Left ventricle myocardium superior (tissue), 1 donor: ENCODE results near the gene GBF1. TPM values are rescaled to one million over a fixed set of nuclear protein-coding genes. Genes with fewer than 3 reads are reported as not detected.
"Not testable (repeated sequence)": the region's sequence is repeated elsewhere in the genome, so short reads cannot be mapped to it uniquely, and the experiment has no call there.

Experiments used
- ATAC-seq: fragments of 200-7000 bp; cut with Tn5 transposase; one replicate; pipeline ENCODE4 v1.9.1; 2020; ENCODE audit warnings: mild to moderate bottlenecking, moderate library complexity
- DNase-seq: peaks from one replicate; pipeline ENCODE4 v3.0.0-alpha.2; 2020
- intact Hi-C: fragments of 100-400 bp; cut with micrococcal nuclease; formaldehyde crosslinking; loops from one replicate; pipeline ENCODE4 v1.11.0; 2022
- long read RNA-seq: library from polyadenylated mRNA; unstranded; transcript quantifications from one replicate; pipeline ENCODE4 v2.0.0, GENCODE V29; 2021
- total RNA-seq: library from RNA; stranded (reverse); fragmentation: NEBNext Ultra II Directional; extraction: Animal tissue kit (Norgen Biotek cat#: 25700); gene quantifications from one replicate; pipeline ENCODE4 v1.2.1, GENCODE V29; 2021
- donor health status: DM: no; HTN: yes; CAD: no; lungs with severe emphysema.

The GBF1 gene
- total RNA-seq: 41.7 TPM
- long read RNA-seq, partial matches to known transcripts: 10 of 15 reads
- long read RNA-seq, other reads (novel, unspliced or antisense): 5 of 15 reads

GRCh38 chr10:102245082-102245931 is at the start of gene GBF1:
Gene GBF1, plus strand, starts transcription at chr10:102245532. Its CDS starts 13,407 bp downstream, at chr10:102258939.
- ATAC-seq (peak; percentile 84), DNase-seq (peak; percentile 94)
- intact Hi-C loops: no loop called here

GRCh38 chr10:102196893-102197292 is 48.4 kb upstream of the GBF1 start:
- ATAC-seq: no peak
- no peak for DNase-seq
- intact Hi-C loops: no loop called here

- DNase-seq (no peak), ATAC-seq (no peak)
- intact Hi-C loops: no loop called here
These were observed 47.3 kb upstream of the GBF1 start for GRCh38 chr10:102198027-102198426.

GRCh38 chr10:102200751-102201640 is 44.3 kb upstream of the GBF1 start:
- no peak for ATAC-seq
- intact Hi-C loops: no loop called here
- DNase-seq: no peak

- ATAC-seq (no peak), DNase-seq (no peak)
- intact Hi-C loops: no loop called here
These were observed 42.9 kb upstream of the GBF1 start for GRCh38 chr10:102202386-102202785.

GRCh38 chr10:102208311-102209035 is 36.9 kb upstream of the GBF1 start:
- intact Hi-C loops: no loop called here
- ATAC-seq (peak; percentile 74), DNase-seq (no peak)

- ATAC-seq (no peak), DNase-seq (no peak)
- intact Hi-C loops: no loop called here
These were observed 33.6 kb upstream of the GBF1 start for GRCh38 chr10:102211615-102212299.

GRCh38 chr10:102213599-102213998 is 31.7 kb upstream of the GBF1 start:
- ATAC-seq, DNase-seq, intact Hi-C loops: not testable (repeated sequence)

- DNase-seq (no peak), ATAC-seq (no peak)
- intact Hi-C loops: no loop called here
These were observed 26.0 kb upstream of the GBF1 start for GRCh38 chr10:102219370-102219769.

- intact Hi-C loops: no loop called here
- no peak for DNase-seq
- no peak for ATAC-seq
These were observed 24.7 kb upstream of the GBF1 start for GRCh38 chr10:102220612-102221011.

GRCh38 chr10:102222797-102223196 is 22.5 kb upstream of the GBF1 start:
- intact Hi-C loops: no loop called here
- no peak for DNase-seq

GRCh38 chr10:102225646-102226541 is 19.4 kb upstream of the GBF1 start, which contains the start of gene ELOVL3:
Gene ELOVL3, plus strand, starts transcription at chr10:102226299. Its CDS starts 250 bp downstream, at chr10:102226549.
- intact Hi-C loops: loop anchor here (5.0 kb wide), 1 partner anchor 126 kb away; no protein-coding TSS in a partner anchor
- peak; percentile 96 for ATAC-seq
- peak; percentile 96 for DNase-seq

More at GRCh38 chr10:102222797-102223196, 22.5 kb upstream of the GBF1 start:
- ATAC-seq: no peak

- intact Hi-C loops: loop anchor here (5.0 kb wide), 1 partner anchor 126 kb away; no protein-coding TSS in a partner anchor
- ATAC-seq: no peak
- no peak for DNase-seq
These were observed 18.8 kb upstream of the GBF1 start for GRCh38 chr10:102226542-102226870.

GRCh38 chr10:102227050-102227449 is 18.3 kb upstream of the GBF1 start:
- ATAC-seq (no peak), DNase-seq (no peak)

GRCh38 chr10:102229810-102230263 is 15.5 kb upstream of the GBF1 start:
- DNase-seq (peak; percentile 92), ATAC-seq (peak; percentile 71)
- intact Hi-C loops: loop anchor here (5.0 kb wide), 1 partner anchor 122 kb away; no protein-coding TSS in a partner anchor

More at GRCh38 chr10:102227050-102227449, 18.3 kb upstream of the GBF1 start:
- intact Hi-C loops: loop anchor here (5.0 kb wide), 1 partner anchor 125 kb away; no protein-coding TSS in a partner anchor

- ATAC-seq (peak; percentile 43), DNase-seq (peak; percentile 63)
- intact Hi-C loops: no loop called here
These were observed 15.0 kb upstream of the GBF1 start for GRCh38 chr10:102230264-102230860.

- intact Hi-C loops: no loop called here
- DNase-seq (peak; percentile 68), ATAC-seq (peak; percentile 9)
These were observed 14.4 kb upstream of the GBF1 start for GRCh38 chr10:102230861-102231356.
